HepG2 (cell line): ENCODE results near the gene EEF1A1. TPM values are rescaled to one million over a fixed set of nuclear protein-coding genes. Genes with fewer than 3 reads are reported as not detected.

Experiments
- AKAP8 ChIP-seq: sonication (generic); formaldehyde crosslinking; IDR thresholded peaks from 2 replicates; pipeline ENCODE4 v1.5.1; 2020; ENCODE audit warnings: mild to moderate bottlenecking, missing genetic modification reagents
- CEBPG ChIP-seq: IDR thresholded peaks from 2 replicates; pipeline ENCODE4 v1.6.1; 2016
- FOSL1 ChIP-seq: sonication (generic); formaldehyde crosslinking; IDR thresholded peaks from 2 replicates; pipeline ENCODE4 v1.9.0; 2021; ENCODE audit warnings: missing genetic modification reagents, borderline replicate concordance
- KMT2B ChIP-seq: IDR thresholded peaks from 2 replicates; pipeline ENCODE4 v1.6.1; 2016; ENCODE audit warnings: missing genetic modification reagents, missing compliant biosample characterization
- YEATS2 ChIP-seq: sonication (generic); formaldehyde crosslinking; IDR thresholded peaks from 2 replicates; pipeline ENCODE4 v1.4.0; 2020; ENCODE audit warnings: missing genetic modification reagents, borderline replicate concordance
- ZBTB42 ChIP-seq: sonication (generic); formaldehyde crosslinking; IDR thresholded peaks from 2 replicates; pipeline ENCODE4 v1.5.0; 2020; ENCODE audit warnings: mild to moderate bottlenecking, missing genetic modification reagents
- ZIK1 ChIP-seq: sonication (generic); formaldehyde crosslinking; IDR thresholded peaks from 2 replicates; pipeline ENCODE4 v1.5.0; 2020; ENCODE audit warnings: mild to moderate bottlenecking, low read depth, missing genetic modification reagents, borderline replicate concordance
- ZNF10 ChIP-seq: sonication (generic); formaldehyde crosslinking; IDR thresholded peaks from 2 replicates; pipeline ENCODE4 v1.4.0; 2020; ENCODE audit warnings: mild to moderate bottlenecking, low read depth, missing genetic modification reagents, borderline replicate concordance
- ZNF143 ChIP-seq: sonication (generic); formaldehyde crosslinking; IDR thresholded peaks from 2 replicates; pipeline ENCODE4 v1.4.0; 2020; ENCODE audit warnings: missing genetic modification reagents
- ZNF17 ChIP-seq: sonication (generic); formaldehyde crosslinking; IDR thresholded peaks from 2 replicates; pipeline ENCODE4 v1.5.0; 2020; ENCODE audit warnings: mild to moderate bottlenecking, missing genetic modification reagents
- ZNF337 ChIP-seq: sonication (generic); formaldehyde crosslinking; IDR thresholded peaks from 2 replicates; pipeline ENCODE4 v1.5.1; 2020; ENCODE audit warnings: missing genetic modification reagents, low read depth, mild to moderate bottlenecking, borderline replicate concordance
- ZNF564 ChIP-seq: sonication (generic); formaldehyde crosslinking; IDR thresholded peaks from 2 replicates; pipeline ENCODE4 v1.8.1; 2023; ENCODE audit warnings: mild to moderate bottlenecking, missing genetic modification reagents
- ZNF572 ChIP-seq: sonication (generic); formaldehyde crosslinking; IDR thresholded peaks from 2 replicates; pipeline ENCODE4 v1.5.1; 2020; ENCODE audit warnings: mild to moderate bottlenecking, missing genetic modification reagents
- ZNF674 ChIP-seq: sonication (generic); formaldehyde crosslinking; IDR thresholded peaks from 2 replicates; pipeline ENCODE4 v1.5.0; 2020; ENCODE audit warnings: low read depth, mild to moderate bottlenecking, missing genetic modification reagents
- ZNF740 ChIP-seq: sonication (generic); formaldehyde crosslinking; IDR thresholded peaks from 2 replicates; pipeline ENCODE4 v1.4.0; 2020; ENCODE audit warnings: missing genetic modification reagents
- ZNF749 ChIP-seq: sonication (generic); formaldehyde crosslinking; IDR thresholded peaks from 2 replicates; pipeline ENCODE4 v1.8.0; 2022; ENCODE audit warnings: mild to moderate bottlenecking, missing genetic modification reagents, moderate library complexity, borderline replicate concordance
- ZNF841 ChIP-seq: sonication (generic); formaldehyde crosslinking; IDR thresholded peaks from 2 replicates; pipeline ENCODE4 v1.8.1; 2023; ENCODE audit warnings: missing genetic modification reagents, borderline replicate concordance
- polyA plus RNA-seq, 8 experiments: library from polyadenylated mRNA; depleted of rRNA in 3 of 8; stranded (reverse) in 7 of 8; unstranded in 1 of 8; fragments of >200 nt; fragmentation: Illumina TruSeq in 4 of 8; extraction: Trizol in 4 of 8; gene quantifications; 2 replicates each; pipeline versions ENCODE4 v1.2.1 to v1.2.3, GENCODE V29; 2011 to 2016; ENCODE audit warnings: low read depth in 4 of 8, missing spikeins in 1 of 8, mixed read lengths in 1 of 8; ENCODE audit not compliant: insufficient read depth in 1 of 8
- total RNA-seq, 5 experiments: library from RNA; depleted of rRNA; stranded (reverse); fragments of >200 nt; fragmentation: Illumina TruSeq; extraction: Trizol; gene quantifications; 2 replicates each; pipeline ENCODE4 v1.2.3, GENCODE V29; 2016; ENCODE audit warnings: low read depth in 1 of 5
- TF ChIP-seq, protein P1 (sequence below): sonication (generic); formaldehyde crosslinking; IDR thresholded peaks from 2 replicates; pipeline ENCODE4 v1.4.0; 2020; ENCODE audit warnings: missing genetic modification reagents, borderline replicate concordance
- TF ChIP-seq, protein P2 (sequence below): sonication (generic); formaldehyde crosslinking; IDR thresholded peaks from 2 replicates; pipeline ENCODE4 v1.5.0; 2020; ENCODE audit warnings: missing genetic modification reagents, mild to moderate bottlenecking, borderline replicate concordance
- TF ChIP-seq, protein P3 (sequence below): sonication (generic); formaldehyde crosslinking; IDR thresholded peaks from 2 replicates; pipeline ENCODE4 v1.8.0; 2022; ENCODE audit warnings: mild to moderate bottlenecking, missing genetic modification reagents
- TF ChIP-seq, protein P4 (sequence below): sonication (generic); formaldehyde crosslinking; IDR thresholded peaks from 2 replicates; pipeline ENCODE4 v1.5.0; 2020; ENCODE audit warnings: mild to moderate bottlenecking, missing genetic modification reagents, moderate library complexity

Gene EEF1A1
- total and polyA plus RNA-seq, 2 of the 13 experiments (the other 11 are each of a cell fraction or from before 2014, with no cell fraction given) = 13,726 to 17,172 TPM

- TF ChIP-seq ZNF143 (CRISPR knock-in tag) = 0 out of 2 replicates have a peak, but pooled peaks have one; percentile 27
- TF ChIP-seq ZIK1 (CRISPR knock-in tag) = no peak; the same call in 1 of the 2 replicates
- TF ChIP-seq YEATS2 (CRISPR knock-in tag) = peak; percentile 35; the same call in 1 of the 2 replicates
- TF ChIP-seq, protein P1, sequence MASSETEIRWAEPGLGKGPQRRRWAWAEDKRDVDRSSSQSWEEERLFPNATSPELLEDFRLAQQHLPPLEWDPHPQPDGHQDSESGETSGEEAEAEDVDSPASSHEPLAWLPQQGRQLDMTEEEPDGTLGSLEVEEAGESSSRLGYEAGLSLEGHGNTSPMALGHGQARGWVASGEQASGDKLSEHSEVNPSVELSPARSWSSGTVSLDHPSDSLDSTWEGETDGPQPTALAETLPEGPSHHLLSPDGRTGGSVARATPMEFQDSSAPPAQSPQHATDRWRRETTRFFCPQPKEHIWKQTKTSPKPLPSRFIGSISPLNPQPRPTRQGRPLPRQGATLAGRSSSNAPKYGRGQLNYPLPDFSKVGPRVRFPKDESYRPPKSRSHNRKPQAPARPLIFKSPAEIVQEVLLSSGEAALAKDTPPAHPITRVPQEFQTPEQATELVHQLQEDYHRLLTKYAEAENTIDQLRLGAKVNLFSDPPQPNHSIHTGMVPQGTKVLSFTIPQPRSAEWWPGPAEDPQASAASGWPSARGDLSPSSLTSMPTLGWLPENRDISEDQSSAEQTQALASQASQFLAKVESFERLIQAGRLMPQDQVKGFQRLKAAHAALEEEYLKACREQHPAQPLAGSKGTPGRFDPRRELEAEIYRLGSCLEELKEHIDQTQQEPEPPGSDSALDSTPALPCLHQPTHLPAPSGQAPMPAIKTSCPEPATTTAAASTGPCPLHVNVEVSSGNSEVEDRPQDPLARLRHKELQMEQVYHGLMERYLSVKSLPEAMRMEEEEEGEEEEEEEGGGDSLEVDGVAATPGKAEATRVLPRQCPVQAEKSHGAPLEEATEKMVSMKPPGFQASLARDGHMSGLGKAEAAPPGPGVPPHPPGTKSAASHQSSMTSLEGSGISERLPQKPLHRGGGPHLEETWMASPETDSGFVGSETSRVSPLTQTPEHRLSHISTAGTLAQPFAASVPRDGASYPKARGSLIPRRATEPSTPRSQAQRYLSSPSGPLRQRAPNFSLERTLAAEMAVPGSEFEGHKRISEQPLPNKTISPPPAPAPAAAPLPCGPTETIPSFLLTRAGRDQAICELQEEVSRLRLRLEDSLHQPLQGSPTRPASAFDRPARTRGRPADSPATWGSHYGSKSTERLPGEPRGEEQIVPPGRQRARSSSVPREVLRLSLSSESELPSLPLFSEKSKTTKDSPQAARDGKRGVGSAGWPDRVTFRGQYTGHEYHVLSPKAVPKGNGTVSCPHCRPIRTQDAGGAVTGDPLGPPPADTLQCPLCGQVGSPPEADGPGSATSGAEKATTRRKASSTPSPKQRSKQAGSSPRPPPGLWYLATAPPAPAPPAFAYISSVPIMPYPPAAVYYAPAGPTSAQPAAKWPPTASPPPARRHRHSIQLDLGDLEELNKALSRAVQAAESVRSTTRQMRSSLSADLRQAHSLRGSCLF (CRISPR knock-in tag) = no peak; the same call in 1 of the 2 replicates
- no peak for TF ChIP-seq ZNF10
- TF ChIP-seq CEBPG (CRISPR knock-in tag) = no peak
- TF ChIP-seq AKAP8 (CRISPR knock-in tag) = no peak; the same call in 1 of the 2 replicates
- TF ChIP-seq, protein P2, sequence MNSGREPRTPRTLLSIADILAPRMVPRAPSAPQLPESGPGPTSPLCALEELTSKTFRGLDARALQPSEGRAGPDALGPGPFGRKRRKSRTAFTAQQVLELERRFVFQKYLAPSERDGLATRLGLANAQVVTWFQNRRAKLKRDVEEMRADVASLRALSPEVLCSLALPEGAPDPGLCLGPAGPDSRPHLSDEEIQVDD (CRISPR knock-in tag) = no peak
- peak; percentile 51 for TF ChIP-seq KMT2B (CRISPR knock-in tag)
- no peak for TF ChIP-seq ZNF841 (CRISPR knock-in tag)
- TF ChIP-seq, protein P3, sequence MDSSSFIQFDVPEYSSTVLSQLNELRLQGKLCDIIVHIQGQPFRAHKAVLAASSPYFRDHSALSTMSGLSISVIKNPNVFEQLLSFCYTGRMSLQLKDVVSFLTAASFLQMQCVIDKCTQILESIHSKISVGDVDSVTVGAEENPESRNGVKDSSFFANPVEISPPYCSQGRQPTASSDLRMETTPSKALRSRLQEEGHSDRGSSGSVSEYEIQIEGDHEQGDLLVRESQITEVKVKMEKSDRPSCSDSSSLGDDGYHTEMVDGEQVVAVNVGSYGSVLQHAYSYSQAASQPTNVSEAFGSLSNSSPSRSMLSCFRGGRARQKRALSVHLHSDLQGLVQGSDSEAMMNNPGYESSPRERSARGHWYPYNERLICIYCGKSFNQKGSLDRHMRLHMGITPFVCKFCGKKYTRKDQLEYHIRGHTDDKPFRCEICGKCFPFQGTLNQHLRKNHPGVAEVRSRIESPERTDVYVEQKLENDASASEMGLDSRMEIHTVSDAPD (CRISPR knock-in tag) = peak; percentile 61; the same call in 1 of the 2 replicates
- TF ChIP-seq ZNF749 (CRISPR knock-in tag) = no peak
- peak; percentile 60; the same call in 1 of the 2 replicates for TF ChIP-seq ZNF564 (CRISPR knock-in tag)
- no peak for TF ChIP-seq ZNF572 (CRISPR knock-in tag)
- TF ChIP-seq FOSL1 (CRISPR knock-in tag) = no peak
- no peak for TF ChIP-seq ZNF17 (CRISPR knock-in tag)
- TF ChIP-seq ZNF337 = no peak
- TF ChIP-seq, protein P4, sequence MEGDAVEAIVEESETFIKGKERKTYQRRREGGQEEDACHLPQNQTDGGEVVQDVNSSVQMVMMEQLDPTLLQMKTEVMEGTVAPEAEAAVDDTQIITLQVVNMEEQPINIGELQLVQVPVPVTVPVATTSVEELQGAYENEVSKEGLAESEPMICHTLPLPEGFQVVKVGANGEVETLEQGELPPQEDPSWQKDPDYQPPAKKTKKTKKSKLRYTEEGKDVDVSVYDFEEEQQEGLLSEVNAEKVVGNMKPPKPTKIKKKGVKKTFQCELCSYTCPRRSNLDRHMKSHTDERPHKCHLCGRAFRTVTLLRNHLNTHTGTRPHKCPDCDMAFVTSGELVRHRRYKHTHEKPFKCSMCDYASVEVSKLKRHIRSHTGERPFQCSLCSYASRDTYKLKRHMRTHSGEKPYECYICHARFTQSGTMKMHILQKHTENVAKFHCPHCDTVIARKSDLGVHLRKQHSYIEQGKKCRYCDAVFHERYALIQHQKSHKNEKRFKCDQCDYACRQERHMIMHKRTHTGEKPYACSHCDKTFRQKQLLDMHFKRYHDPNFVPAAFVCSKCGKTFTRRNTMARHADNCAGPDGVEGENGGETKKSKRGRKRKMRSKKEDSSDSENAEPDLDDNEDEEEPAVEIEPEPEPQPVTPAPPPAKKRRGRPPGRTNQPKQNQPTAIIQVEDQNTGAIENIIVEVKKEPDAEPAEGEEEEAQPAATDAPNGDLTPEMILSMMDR (CRISPR knock-in tag) = peak; percentile 33; the same call in 1 of the 2 replicates
- 0 out of 2 replicates have a peak, but pooled peaks have one; percentile 84 for TF ChIP-seq ZNF674
- 0 out of 2 replicates have a peak, but pooled peaks have one; percentile 24 for TF ChIP-seq ZNF740 (CRISPR knock-in tag)
- TF ChIP-seq ZBTB42 (CRISPR knock-in tag) = no peak
These were observed 2.7 kb upstream of the EEF1A1 start (continued) for GRCh38 chr6:73523434-73524123.
